GM20000 (cell line): ENCODE measurements around the gene NEU3.

Experiments used
- DNase-seq: peaks from one replicate; pipeline ENCODE4 v3.0.0; 2012; ENCODE audit warnings: low spot score
- CTCF ChIP-seq: IDR thresholded peaks from 2 replicates; pipeline ENCODE4 v1.5.1; 2012; ENCODE audit warnings: mild to moderate bottlenecking, control low read depth; ENCODE audit errors: extremely low read depth, missing control alignments

The NEU3 gene

DNA sequence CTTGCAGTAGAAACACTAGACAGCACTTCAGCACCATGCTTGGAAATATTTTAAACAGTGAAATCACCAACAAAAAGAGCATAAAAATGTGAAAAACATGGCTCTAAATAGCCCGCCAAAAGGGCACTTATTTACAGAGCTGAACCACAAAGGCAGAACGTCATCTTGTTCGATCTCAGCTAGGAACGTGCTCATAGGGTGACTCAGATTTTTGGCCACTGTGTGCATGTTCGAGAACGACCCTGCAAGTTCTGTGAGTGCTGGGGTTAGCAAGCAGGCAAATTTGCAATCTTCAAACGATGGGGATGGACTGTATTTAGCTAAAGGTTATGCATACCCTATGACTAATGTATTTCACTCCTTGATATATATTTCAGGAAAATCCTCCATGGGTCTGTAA lies 77.3 kb downstream of the NEU3 start:
- no peak for TF ChIP-seq CTCF
- no peak for DNase-seq
